Measurements from ENCODE around the gene NSF. TPM values are rescaled to one million over a fixed set of nuclear protein-coding genes. Genes with fewer than 3 reads are reported as not detected.

NSF gene
- total RNA-seq, 1 experiment from 2014 or later: 35.9 TPM

DNA sequence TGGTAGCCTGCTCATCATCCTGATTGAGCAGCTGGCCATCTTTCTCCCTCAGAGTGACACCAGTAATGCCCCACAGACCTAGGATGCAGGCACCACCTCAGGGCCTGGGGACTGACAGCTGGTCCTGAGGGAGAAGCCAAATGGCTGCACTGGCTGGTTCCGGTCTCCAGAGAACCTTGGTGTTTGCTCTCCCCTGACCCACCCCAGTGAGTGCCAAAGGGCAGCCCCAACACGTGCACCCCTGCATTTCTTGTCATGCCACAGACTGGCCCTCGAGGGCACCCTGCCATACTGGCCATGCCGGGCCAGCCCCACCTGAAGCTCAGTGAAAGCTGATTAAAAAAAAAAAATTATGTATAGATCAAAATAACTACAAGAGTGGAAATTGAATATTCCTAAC, 127.5 kb downstream of the NSF start:
- no peaks in the 10 kb centered on the region for H3K9me3 ChIP-seq (ENCODE audit: low read depth, low read length, poor library complexity, severe bottlenecking)
- BruUV-seq (replicated peaks): no TSS peak
- no peak overlapping the region for H3K27ac ChIP-seq (ENCODE audit: low read depth, low read length, poor library complexity, severe bottlenecking)
- no peak for DNase-seq (ENCODE audit: low spot score)
- intact Hi-C loops (cut with micrococcal nuclease; ENCODE audit: unreplicated experiment): no loop called here
- ChIA-PET POLR2A (ENCODE audit: low non-redundant PET) (no interaction called here), CTCF (no interaction called here)
- no peaks in the 10 kb centered on the region for H3K36me3 ChIP-seq (ENCODE audit: insufficient read depth, low read length, poor library complexity, severe bottlenecking)
- no peaks in the 10 kb centered on the region for H3K4me1 ChIP-seq (ENCODE audit: insufficient read depth, low read length, poor library complexity, severe bottlenecking)
- TF ChIP-seq, protein P1, sequence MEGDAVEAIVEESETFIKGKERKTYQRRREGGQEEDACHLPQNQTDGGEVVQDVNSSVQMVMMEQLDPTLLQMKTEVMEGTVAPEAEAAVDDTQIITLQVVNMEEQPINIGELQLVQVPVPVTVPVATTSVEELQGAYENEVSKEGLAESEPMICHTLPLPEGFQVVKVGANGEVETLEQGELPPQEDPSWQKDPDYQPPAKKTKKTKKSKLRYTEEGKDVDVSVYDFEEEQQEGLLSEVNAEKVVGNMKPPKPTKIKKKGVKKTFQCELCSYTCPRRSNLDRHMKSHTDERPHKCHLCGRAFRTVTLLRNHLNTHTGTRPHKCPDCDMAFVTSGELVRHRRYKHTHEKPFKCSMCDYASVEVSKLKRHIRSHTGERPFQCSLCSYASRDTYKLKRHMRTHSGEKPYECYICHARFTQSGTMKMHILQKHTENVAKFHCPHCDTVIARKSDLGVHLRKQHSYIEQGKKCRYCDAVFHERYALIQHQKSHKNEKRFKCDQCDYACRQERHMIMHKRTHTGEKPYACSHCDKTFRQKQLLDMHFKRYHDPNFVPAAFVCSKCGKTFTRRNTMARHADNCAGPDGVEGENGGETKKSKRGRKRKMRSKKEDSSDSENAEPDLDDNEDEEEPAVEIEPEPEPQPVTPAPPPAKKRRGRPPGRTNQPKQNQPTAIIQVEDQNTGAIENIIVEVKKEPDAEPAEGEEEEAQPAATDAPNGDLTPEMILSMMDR (conservative IDR thresholded peaks at IDR 0.05; ENCODE audit: low read depth, low read length): no peak
- TF ChIP-seq EZH2 (IDR thresholded peaks at IDR 0.05; ENCODE audit: borderline replicate concordance, low read depth, low read length, poor library complexity, severe bottlenecking): no peak
- H3K27me3 ChIP-seq (replicated peaks; ENCODE audit: insufficient read depth, low read depth, low read length, poor library complexity): no peaks in the 10 kb centered on the region
- no peak overlapping the region for H3K4me3 ChIP-seq (ENCODE audit: low read depth, low read length, poor library complexity, severe bottlenecking)

DNA sequence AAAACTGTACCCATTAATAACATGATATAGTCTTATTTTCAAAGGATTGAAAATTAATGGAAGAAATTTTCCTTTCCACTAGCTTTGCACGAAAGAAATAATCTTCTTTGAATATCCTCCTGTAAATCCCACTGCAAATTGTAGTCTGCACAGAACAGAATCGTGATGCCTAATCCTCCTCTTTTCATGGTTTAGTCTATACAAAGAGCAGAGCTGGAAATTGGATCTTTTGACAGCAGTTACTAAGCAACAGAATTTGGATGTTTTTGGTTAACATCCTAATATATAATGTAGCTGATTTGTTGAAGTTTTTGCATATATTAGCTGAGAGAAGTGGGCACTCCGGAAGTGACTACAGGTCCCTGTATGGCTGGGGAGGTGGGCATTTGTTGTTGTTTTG, 129.4 kb downstream of the NSF start:
- H3K27ac ChIP-seq (ENCODE audit: low read depth, low read length, poor library complexity, severe bottlenecking): no peak overlapping the region
- H3K4me3 ChIP-seq (ENCODE audit: low read depth, low read length, poor library complexity, severe bottlenecking): no peak overlapping the region
- no peaks in the 10 kb centered on the region for H3K36me3 ChIP-seq (ENCODE audit: insufficient read depth, low read length, poor library complexity, severe bottlenecking)
- no peaks in the 10 kb centered on the region for H3K27me3 ChIP-seq (replicated peaks; ENCODE audit: insufficient read depth, low read depth, low read length, poor library complexity)
- peak; percentile 4 for DNase-seq (ENCODE audit: low spot score)
- BruUV-seq (replicated peaks): no TSS peak
- no peaks in the 10 kb centered on the region for H3K4me1 ChIP-seq (ENCODE audit: insufficient read depth, low read length, poor library complexity, severe bottlenecking)
- intact Hi-C loops (cut with micrococcal nuclease; ENCODE audit: unreplicated experiment): no loop called here
- no peaks in the 10 kb centered on the region for H3K9me3 ChIP-seq (ENCODE audit: low read depth, low read length, poor library complexity, severe bottlenecking)
- ChIA-PET CTCF (no interaction called here), POLR2A (ENCODE audit: low non-redundant PET) (interaction anchor here (0.6 kb wide), 1 partner anchor 909 kb away, joined by 3 read pairs; no protein-coding TSS in a partner anchor)
- no peak for TF ChIP-seq EZH2 (IDR thresholded peaks at IDR 0.05; ENCODE audit: borderline replicate concordance, low read depth, low read length, poor library complexity, severe bottlenecking)
- TF ChIP-seq, protein P1 (conservative IDR thresholded peaks at IDR 0.05; ENCODE audit: low read depth, low read length): no peak

DNA sequence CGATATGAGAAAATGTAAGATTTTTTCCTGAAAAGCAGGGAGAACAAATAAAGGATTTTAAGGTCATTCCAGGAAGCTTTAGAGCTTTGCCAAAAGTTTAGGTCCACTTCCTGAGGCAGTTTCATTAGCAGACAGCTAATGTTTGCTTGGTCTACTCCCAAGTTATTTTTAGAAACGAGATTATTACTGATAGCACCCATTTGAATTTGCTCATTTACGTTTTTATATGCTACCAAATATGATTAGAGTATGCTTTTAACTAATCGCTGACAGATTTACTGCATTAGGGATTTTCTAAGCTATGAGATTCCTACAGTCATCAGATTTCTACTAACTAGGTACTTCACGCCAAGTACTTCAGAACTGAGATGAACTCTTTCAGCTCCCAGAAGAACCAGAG, 129.9 kb downstream of the NSF start:
- TF ChIP-seq, protein P1 (conservative IDR thresholded peaks at IDR 0.05; ENCODE audit: low read depth, low read length): no peak
- TF ChIP-seq EZH2 (IDR thresholded peaks at IDR 0.05; ENCODE audit: borderline replicate concordance, low read depth, low read length, poor library complexity, severe bottlenecking): no peak
- Histone ChIP-seq H3K27me3 (replicated peaks; ENCODE audit: insufficient read depth, low read depth, low read length, poor library complexity) (no peaks in the 10 kb centered on the region), H3K27ac (ENCODE audit: low read depth, low read length, poor library complexity, severe bottlenecking) (no peak overlapping the region), H3K4me1 (ENCODE audit: insufficient read depth, low read length, poor library complexity, severe bottlenecking) (no peaks in the 10 kb centered on the region), H3K36me3 (ENCODE audit: insufficient read depth, low read length, poor library complexity, severe bottlenecking) (no peaks in the 10 kb centered on the region), H3K4me3 (ENCODE audit: low read depth, low read length, poor library complexity, severe bottlenecking) (no peak overlapping the region), H3K9me3 (ENCODE audit: low read depth, low read length, poor library complexity, severe bottlenecking) (no peaks in the 10 kb centered on the region)
- ChIA-PET CTCF (no interaction called here), POLR2A (ENCODE audit: low non-redundant PET) (interaction anchor here (0.6 kb wide), 1 partner anchor 910 kb away, joined by 3 read pairs; no protein-coding TSS in a partner anchor)
- no peak for DNase-seq (ENCODE audit: low spot score)
- no TSS peak for BruUV-seq (replicated peaks)
- intact Hi-C loops (cut with micrococcal nuclease; ENCODE audit: unreplicated experiment): no loop called here

Measured in A673 (cell line).